Testis (tissue), 3 donors: Measurements from ENCODE around the gene NR6A1. TPM values are rescaled to one million over a fixed set of nuclear protein-coding genes. Genes with fewer than 3 reads are reported as not detected.

Source experiments
- DNase-seq: peaks from one replicate; pipeline ENCODE4 v3.0.0-alpha.2; 2019
- H3K27ac ChIP-seq, 2 donors: fragments of 200-600 bp; sonication (generic); one replicate each; pipeline ENCODE4 v1.5.1; 2019
- H3K27me3 ChIP-seq: fragments of 200-600 bp; sonication (generic); one replicate; pipeline ENCODE4 v1.5.1; 2019
- H3K36me3 ChIP-seq: fragments of 200-600 bp; sonication (generic); one replicate; pipeline ENCODE4 v1.5.1; 2017; ENCODE audit warnings: low read depth; ENCODE audit errors: missing control alignments
- H3K4me1 ChIP-seq: fragments of 200-600 bp; sonication (generic); one replicate; pipeline ENCODE4 v1.5.1; 2019
- H3K4me3 ChIP-seq, 2 donors: fragments of 200-600 bp; sonication (generic); one replicate each; pipeline ENCODE4 v1.5.1; 2017 to 2019
- H3K9me3 ChIP-seq: fragments of 200-600 bp; sonication (generic); one replicate; pipeline ENCODE4 v1.5.1; 2017
- POLR2A ChIP-seq: fragments of 450-650 bp; IDR thresholded peaks from one replicate; pipeline ENCODE4 v1.6.1; 2017; ENCODE audit warnings: antibody characterized with exemption, mild to moderate bottlenecking, moderate library complexity
- WGBS, 2 donors: methylation state at CpG; one replicate each; pipeline ENCODE4 v1.1.5; 2018; 5-methylcytosine and 5-hydroxymethylcytosine counted together
- intact Hi-C: fragments of 100-400 bp; cut with DNase I; formaldehyde crosslinking; loops from one replicate; pipeline ENCODE4 v1.15.1; 2023; ENCODE audit warnings: low total_unique reads
- polyA plus RNA-seq: library from polyadenylated mRNA; stranded (reverse); fragments of 350-450 nt; fragmentation: Illumina TruSeq; extraction: RNeasy Lipid Tissue Mini Kit (QIAGEN cat#74804); gene quantifications from one replicate; pipeline ENCODE4 v1.2.3, GENCODE V29; 2014; ENCODE audit warnings: low read depth, low replicate concordance; ENCODE audit not compliant: insufficient read depth
- total RNA-seq, 2 donors: library from RNA; depleted of rRNA; stranded (reverse); fragments of >200 nt; gene quantifications; one replicate each; pipeline ENCODE4 v1.2.3, GENCODE V29; 2016
- TF ChIP-seq, protein P1 (sequence below), 3 experiments: fragments of 450-650 bp in 2 of 3; fragments of 200-600 bp in 1 of 3; sonication (generic) in 1 of 3; IDR thresholded peaks; one replicate each; pipeline ENCODE4 v1.5.1; 2016 to 2019; ENCODE audit warnings: antibody characterized with exemption in 3 of 3, mild to moderate bottlenecking in 2 of 3, moderate library complexity in 1 of 3

Gene NR6A1
- total and polyA plus RNA-seq, 3 donors from 2014 or later: 54.6 to 100 (median 92.1) TPM

DNA sequence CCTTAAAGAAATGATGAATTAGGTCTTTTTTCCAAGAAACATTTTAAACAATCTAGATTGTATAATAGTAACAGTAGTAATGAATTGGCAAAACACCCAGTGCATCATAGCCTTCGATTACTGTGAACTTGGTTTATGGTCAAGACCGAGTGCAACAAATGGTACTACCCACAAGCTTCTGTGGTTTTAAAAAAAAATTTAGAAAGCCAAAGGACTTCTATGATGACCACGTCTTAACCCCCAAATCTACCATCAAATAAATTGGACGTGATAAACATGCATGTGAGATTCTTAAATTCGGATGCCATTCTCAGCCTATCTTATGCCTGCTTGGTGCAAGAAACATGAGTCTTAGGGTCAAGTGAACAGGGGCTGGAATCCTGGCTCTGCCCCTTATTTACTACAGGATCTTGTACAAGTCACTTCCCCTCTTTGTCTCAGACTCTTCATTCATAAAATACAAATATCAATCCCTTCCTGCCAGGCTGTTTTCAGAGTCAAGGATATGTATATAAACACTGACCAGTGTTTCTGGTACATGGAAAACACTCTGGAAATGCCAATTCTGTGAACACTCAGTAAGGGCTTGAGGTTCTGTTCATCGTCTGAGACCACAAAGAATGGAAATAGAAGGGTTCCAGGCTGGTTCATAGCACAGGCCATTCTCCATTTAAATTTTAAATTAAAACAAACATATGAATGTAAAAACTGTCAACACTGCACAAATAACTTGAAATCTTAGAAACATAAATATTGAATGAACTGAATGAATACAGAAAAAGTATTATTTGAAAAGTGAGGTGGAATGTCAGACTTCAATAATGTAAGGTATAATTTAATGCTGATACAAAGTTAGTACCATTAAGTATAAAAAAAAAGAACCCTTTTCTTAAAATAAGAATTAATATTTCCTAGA lies 107.8 kb downstream of the NR6A1 start:
- H3K27ac ChIP-seq: no peak overlapping the region
- H3K4me1 ChIP-seq: peaks cover 6% of the 10 kb centered on the region
- intact Hi-C loops: no loop called here
- no peak for DNase-seq
- TF ChIP-seq, protein P1, sequence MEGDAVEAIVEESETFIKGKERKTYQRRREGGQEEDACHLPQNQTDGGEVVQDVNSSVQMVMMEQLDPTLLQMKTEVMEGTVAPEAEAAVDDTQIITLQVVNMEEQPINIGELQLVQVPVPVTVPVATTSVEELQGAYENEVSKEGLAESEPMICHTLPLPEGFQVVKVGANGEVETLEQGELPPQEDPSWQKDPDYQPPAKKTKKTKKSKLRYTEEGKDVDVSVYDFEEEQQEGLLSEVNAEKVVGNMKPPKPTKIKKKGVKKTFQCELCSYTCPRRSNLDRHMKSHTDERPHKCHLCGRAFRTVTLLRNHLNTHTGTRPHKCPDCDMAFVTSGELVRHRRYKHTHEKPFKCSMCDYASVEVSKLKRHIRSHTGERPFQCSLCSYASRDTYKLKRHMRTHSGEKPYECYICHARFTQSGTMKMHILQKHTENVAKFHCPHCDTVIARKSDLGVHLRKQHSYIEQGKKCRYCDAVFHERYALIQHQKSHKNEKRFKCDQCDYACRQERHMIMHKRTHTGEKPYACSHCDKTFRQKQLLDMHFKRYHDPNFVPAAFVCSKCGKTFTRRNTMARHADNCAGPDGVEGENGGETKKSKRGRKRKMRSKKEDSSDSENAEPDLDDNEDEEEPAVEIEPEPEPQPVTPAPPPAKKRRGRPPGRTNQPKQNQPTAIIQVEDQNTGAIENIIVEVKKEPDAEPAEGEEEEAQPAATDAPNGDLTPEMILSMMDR (IDR thresholded peaks at IDR 0.05): no peak
- TF ChIP-seq POLR2A: no peak
- H3K4me3 ChIP-seq: no peak overlapping the region
- 79 to 83% methylated on average over 6 of the region's 6 CpGs for WGBS, 2 donors
- no peaks in the 10 kb centered on the region for H3K36me3 ChIP-seq
- no peaks in the 10 kb centered on the region for H3K27me3 ChIP-seq
- no peaks in the 10 kb centered on the region for H3K9me3 ChIP-seq

DNA sequence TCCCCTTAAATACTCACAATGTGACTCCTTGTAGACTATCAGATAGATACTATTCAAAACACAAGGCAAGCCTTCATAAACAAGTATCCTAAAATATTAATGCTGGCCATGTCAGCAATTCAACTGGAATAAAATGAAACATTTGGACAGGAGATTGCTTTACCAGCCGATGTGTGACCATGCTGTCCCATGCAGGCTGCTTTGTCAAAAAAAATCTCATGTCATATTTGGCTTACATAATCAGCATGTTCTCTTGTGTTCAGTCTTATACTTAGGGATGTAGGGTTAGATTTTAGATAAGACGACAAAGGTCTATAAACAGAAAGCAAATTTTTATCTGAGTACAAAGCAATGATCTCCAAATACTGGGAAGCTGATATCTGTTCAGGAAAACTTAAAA lies 108.5 kb downstream of the NR6A1 start:
- no peak for DNase-seq
- Histone ChIP-seq H3K4me3 (no peak overlapping the region), H3K4me1 (peaks cover 6% of the 10 kb centered on the region), H3K27me3 (no peaks in the 10 kb centered on the region), H3K36me3 (no peaks in the 10 kb centered on the region), H3K9me3 (no peaks in the 10 kb centered on the region), H3K27ac (no peak overlapping the region)
- TF ChIP-seq, protein P1 (IDR thresholded peaks at IDR 0.05): no peak
- no peak for TF ChIP-seq POLR2A
- WGBS, 2 donors: 66 to 78% methylated on average over 2 of the region's 2 CpGs
- intact Hi-C loops: no loop called here

DNA sequence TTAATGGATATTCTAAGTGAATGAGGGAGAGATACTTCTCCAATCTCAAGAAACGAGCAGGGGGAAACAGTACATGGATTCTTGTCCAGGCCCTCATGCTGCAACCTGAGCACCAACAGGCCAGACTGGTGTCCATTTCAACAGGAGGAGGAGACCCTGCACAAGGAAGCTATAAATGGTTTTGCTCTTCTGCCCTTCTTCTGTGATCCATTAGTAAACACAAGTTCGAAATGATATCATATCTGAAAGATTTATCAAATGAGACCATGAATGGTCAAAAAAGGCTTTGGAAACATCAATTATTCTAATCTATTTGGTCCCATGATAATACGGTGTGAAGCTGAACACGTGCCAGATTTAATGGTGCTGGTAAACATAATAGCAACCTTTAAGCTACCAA lies 109.8 kb downstream of the NR6A1 start:
- DNase-seq: no peak
- WGBS, 2 donors: 64 to 80% methylated on average over 4 of the region's 4 CpGs
- intact Hi-C loops: no loop called here
- peaks cover 6% of the 10 kb centered on the region for H3K4me1 ChIP-seq
- H3K27ac ChIP-seq: no peak overlapping the region
- no peak for TF ChIP-seq POLR2A
- TF ChIP-seq, protein P1 (IDR thresholded peaks at IDR 0.05): no peak
- H3K27me3 ChIP-seq: no peaks in the 10 kb centered on the region
- no peaks in the 10 kb centered on the region for H3K9me3 ChIP-seq
- no peak overlapping the region for H3K4me3 ChIP-seq
- no peaks in the 10 kb centered on the region for H3K36me3 ChIP-seq

DNA sequence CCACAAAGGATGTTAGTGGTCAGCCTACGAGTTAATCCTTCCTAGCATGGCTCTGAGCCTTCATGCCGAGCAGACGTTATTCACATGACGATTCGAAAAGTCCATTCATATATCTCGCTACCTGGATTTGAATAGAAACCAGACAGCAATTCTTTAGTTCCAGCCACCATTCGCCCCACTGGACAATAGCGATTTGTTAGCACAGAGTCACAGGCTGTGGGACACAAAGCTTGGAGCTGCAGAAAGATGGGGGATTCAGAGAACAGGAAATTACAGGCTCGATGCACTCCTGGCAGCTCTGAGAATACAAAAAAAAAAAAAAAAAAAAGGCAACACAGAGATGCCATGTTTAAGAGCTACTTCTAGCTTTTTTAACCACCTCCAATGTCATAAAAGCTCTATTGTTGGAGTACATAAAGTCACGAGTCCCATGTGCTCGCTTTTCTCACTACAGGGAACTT lies 110.7 kb downstream of the NR6A1 start:
- Histone ChIP-seq H3K27ac (peak overlapping the region in 1 of 2 donors; percentile 34), H3K9me3 (no peaks in the 10 kb centered on the region), H3K36me3 (no peaks in the 10 kb centered on the region), H3K27me3 (no peaks in the 10 kb centered on the region), H3K4me3 (peak overlapping the region in 1 of 2 donors; percentile 22), H3K4me1 (peaks cover 3% of the 10 kb centered on the region)
- TF ChIP-seq, protein P1 (IDR thresholded peaks at IDR 0.05): no peak
- no peak for TF ChIP-seq POLR2A
- no peak for DNase-seq
- 23 to 28% methylated on average over 11 of the region's 11 CpGs for WGBS, 2 donors
- intact Hi-C loops: no loop called here
